ENCODE results near the gene SREK1.

DNA sequence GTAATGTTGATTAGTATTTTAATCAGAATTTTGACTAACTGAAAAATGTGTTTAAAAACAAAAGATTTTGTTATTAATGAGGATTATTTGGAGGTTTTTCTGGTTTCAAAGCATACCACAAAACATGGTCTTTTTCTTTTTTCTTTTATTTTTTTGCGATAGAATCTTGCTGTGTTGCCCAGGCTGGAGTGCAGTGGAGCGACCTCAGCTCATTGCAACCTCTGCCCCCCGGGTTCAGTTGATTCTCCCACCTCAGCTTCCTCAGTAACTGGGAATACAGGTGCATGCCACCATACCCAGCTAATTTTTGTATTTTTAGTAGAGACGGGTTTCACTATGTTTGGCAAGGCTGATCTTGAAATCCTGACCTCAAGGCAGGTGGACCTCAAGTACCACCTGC, 24.1 kb downstream of the SREK1 start:
- TF ChIP-seq CTCF (IDR thresholded peaks at IDR 0.05; ENCODE audit: borderline replicate concordance, extremely low read depth, low read length, poor library complexity, severe bottlenecking) (no peak), EZH2 (IDR thresholded peaks at IDR 0.05; ENCODE audit: borderline replicate concordance, low read depth, low read length, severe bottlenecking) (no peak)

Data from DND-41 (cell line).